ENCODE measurements around the gene MCAT. TPM values are rescaled to one million over a fixed set of nuclear protein-coding genes. Genes with fewer than 3 reads are reported as not detected.
A peak's percentile ranks its signal among the peaks of the same experiment; 100 is the strongest.

Gene MCAT
- total and polyA plus RNA-seq, 2 donors (not counting 3 experiments of a cell fraction or from before 2014, with no cell fraction given): 16.9 to 23.2 TPM

DNA sequence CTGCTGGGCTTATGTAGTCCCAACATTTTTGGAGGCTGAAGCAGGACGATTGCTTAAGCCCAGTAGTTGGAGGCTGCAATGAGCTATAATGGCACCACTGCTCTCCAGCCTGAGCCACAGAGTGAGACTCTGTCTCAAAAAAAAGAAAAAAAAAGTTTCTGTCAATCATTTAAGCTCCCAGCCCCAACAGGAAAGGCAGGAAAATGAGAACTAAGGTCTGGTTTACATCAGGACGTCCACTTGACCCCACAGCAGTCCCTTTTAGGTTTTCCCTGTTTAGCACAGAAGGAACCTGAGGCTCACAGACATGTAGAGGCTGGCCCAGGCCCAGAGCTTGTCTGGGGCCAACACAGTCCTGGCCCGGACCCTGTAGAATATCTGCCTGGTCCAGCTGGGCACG is 44.8 kb downstream of the MCAT start:
- peak; percentile 50 for FAIRE-seq
- Histone ChIP-seq H3K79me2 (ENCODE audit: control insufficient read depth, insufficient read depth, low read length) (no peaks in the 10 kb centered on the region), H4K20me1 (replicated peaks; ENCODE audit: control insufficient read depth, extremely low read depth, insufficient read depth, low read length) (no peaks in the 10 kb centered on the region), H3K4me3 (replicated peaks in 1 of 3; ENCODE audit: insufficient read depth in 1 of 3, low read depth in 1 of 3, low read length in 3 of 3) (no peak overlapping the region), H3K9ac (replicated peaks; ENCODE audit: extremely low read depth, insufficient read depth, low read length) (no peak overlapping the region), H3K9me3 (replicated peaks; ENCODE audit: control insufficient read depth, insufficient read depth, low read length) (no peaks in the 10 kb centered on the region), H3K4me2 (ENCODE audit: insufficient read depth, low read length) (no peak overlapping the region), H3K4me1 (ENCODE audit: control insufficient read depth, extremely low read depth, insufficient read depth, low read length) (peaks cover 3% of the 10 kb centered on the region), H3K27me3 (ENCODE audit: control insufficient read depth in 2 of 2, insufficient read depth in 2 of 2, low read length in 2 of 2) (no peaks in the 10 kb centered on the region), H3K9me1 (replicated peaks; ENCODE audit: control insufficient read depth, extremely low read depth, insufficient read depth, low read length) (no peaks in the 10 kb centered on the region), H3K36me3 (ENCODE audit: control insufficient read depth in 2 of 2, extremely low read depth in 1 of 2, insufficient read depth in 2 of 2, low read length in 2 of 2) (no peaks in the 10 kb centered on the region), H3K27ac (ENCODE audit: insufficient read depth, low read depth, low read length) (no peak overlapping the region), H2AFZ (ENCODE audit: low read depth, low read length) (no peak overlapping the region)
- POLR2A ChIA-PET: no interaction called here
- dilution Hi-C loops (cut with MboI; ENCODE audit: extremely low pct_ligation_motif_present, low sequenced_read_pairs) (no loop called here), intact Hi-C loops (cut with micrococcal nuclease) (no loop called here)
- BruUV-seq (replicated peaks): no TSS peak
- no peak for DNase-seq (ENCODE audit: low read depth, low spot score)
- CTCF ChIA-PET: interaction anchor here (1.2 to 1.6 kb wide), 2 partner anchors 8 to 12 kb away, joined by 4 to 11 read pairs; partner anchors contain the start of gene BIK
- TF ChIP-seq POLR2AphosphoS5 (IDR thresholded peaks at IDR 0.05; ENCODE audit: insufficient read depth, low read depth, low read length) (no peak), POLR2A (IDR thresholded peaks at IDR 0.05; ENCODE audit: low read depth, low read length) (no peak), JUN (IDR thresholded peaks at IDR 0.05; ENCODE audit: borderline replicate concordance, insufficient read depth, insufficient read length, low read depth) (no peak), GATA2 (IDR thresholded peaks at IDR 0.05; ENCODE audit: insufficient read depth, insufficient read length, low read depth, low read length) (no peak)
- TF ChIP-seq, protein P1, sequence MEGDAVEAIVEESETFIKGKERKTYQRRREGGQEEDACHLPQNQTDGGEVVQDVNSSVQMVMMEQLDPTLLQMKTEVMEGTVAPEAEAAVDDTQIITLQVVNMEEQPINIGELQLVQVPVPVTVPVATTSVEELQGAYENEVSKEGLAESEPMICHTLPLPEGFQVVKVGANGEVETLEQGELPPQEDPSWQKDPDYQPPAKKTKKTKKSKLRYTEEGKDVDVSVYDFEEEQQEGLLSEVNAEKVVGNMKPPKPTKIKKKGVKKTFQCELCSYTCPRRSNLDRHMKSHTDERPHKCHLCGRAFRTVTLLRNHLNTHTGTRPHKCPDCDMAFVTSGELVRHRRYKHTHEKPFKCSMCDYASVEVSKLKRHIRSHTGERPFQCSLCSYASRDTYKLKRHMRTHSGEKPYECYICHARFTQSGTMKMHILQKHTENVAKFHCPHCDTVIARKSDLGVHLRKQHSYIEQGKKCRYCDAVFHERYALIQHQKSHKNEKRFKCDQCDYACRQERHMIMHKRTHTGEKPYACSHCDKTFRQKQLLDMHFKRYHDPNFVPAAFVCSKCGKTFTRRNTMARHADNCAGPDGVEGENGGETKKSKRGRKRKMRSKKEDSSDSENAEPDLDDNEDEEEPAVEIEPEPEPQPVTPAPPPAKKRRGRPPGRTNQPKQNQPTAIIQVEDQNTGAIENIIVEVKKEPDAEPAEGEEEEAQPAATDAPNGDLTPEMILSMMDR (IDR thresholded peaks at IDR 0.05; ENCODE audit: extremely low read depth in 1 of 2, insufficient read depth in 1 of 2, low read depth in 1 of 2, low read length in 2 of 2): no peak
- TF ChIP-seq, protein P2, sequence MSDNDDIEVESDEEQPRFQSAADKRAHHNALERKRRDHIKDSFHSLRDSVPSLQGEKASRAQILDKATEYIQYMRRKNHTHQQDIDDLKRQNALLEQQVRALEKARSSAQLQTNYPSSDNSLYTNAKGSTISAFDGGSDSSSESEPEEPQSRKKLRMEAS (IDR thresholded peaks at IDR 0.05; ENCODE audit: insufficient read depth, insufficient read length): no peak

DNA sequence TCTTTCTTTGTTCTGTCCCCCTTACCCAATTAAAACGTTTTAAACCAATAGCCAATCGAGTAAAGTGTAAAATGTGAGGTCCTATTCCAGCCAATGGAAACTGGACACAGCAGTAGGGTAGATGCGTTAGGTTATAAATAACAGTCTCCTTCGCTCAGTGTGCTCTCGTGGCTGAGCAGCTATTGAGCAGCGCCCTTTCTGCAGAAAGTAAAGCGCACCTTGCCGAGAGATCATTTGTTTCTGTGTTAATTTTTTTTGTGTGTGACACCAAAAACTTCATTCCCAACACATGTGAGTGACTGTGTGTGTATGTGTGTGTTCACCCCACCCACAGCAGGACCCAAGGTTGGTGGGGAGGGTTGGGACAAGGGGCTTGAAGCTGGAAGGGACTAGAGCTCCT is 46.8 kb downstream of the MCAT start:
- no peaks in the 10 kb centered on the region for H3K9me1 ChIP-seq (replicated peaks; ENCODE audit: control insufficient read depth, extremely low read depth, insufficient read depth, low read length)
- dilution Hi-C loops (cut with MboI; ENCODE audit: extremely low pct_ligation_motif_present, low sequenced_read_pairs): no loop called here
- no peaks in the 10 kb centered on the region for H4K20me1 ChIP-seq (replicated peaks; ENCODE audit: control insufficient read depth, extremely low read depth, insufficient read depth, low read length)
- intact Hi-C loops (cut with micrococcal nuclease): no loop called here
- H3K27ac ChIP-seq (ENCODE audit: insufficient read depth, low read depth, low read length): no peak overlapping the region
- no peak overlapping the region for H3K4me3 ChIP-seq (replicated peaks in 1 of 3; ENCODE audit: insufficient read depth in 1 of 3, low read depth in 1 of 3, low read length in 3 of 3)
- POLR2A ChIA-PET: no interaction called here
- H3K4me2 ChIP-seq (ENCODE audit: insufficient read depth, low read length): no peak overlapping the region
- H3K36me3 ChIP-seq (ENCODE audit: control insufficient read depth in 2 of 2, extremely low read depth in 1 of 2, insufficient read depth in 2 of 2, low read length in 2 of 2): no peaks in the 10 kb centered on the region
- no peak for FAIRE-seq
- no peaks in the 10 kb centered on the region for H3K79me2 ChIP-seq (ENCODE audit: control insufficient read depth, insufficient read depth, low read length)
- H3K27me3 ChIP-seq (ENCODE audit: control insufficient read depth in 2 of 2, insufficient read depth in 2 of 2, low read length in 2 of 2): no peaks in the 10 kb centered on the region
- H3K4me1 ChIP-seq (ENCODE audit: control insufficient read depth, extremely low read depth, insufficient read depth, low read length): peaks cover 3% of the 10 kb centered on the region
- BruUV-seq (replicated peaks): no TSS peak
- H3K9ac ChIP-seq (replicated peaks; ENCODE audit: extremely low read depth, insufficient read depth, low read length): no peak overlapping the region
- TF ChIP-seq GATA2 (IDR thresholded peaks at IDR 0.05; ENCODE audit: insufficient read depth, insufficient read length, low read depth, low read length): no peak
- TF ChIP-seq POLR2A (IDR thresholded peaks at IDR 0.05; ENCODE audit: low read depth, low read length): no peak
- H3K9me3 ChIP-seq (replicated peaks; ENCODE audit: control insufficient read depth, insufficient read depth, low read length): no peaks in the 10 kb centered on the region
- CTCF ChIA-PET: no interaction called here
- no peak for DNase-seq (ENCODE audit: low read depth, low spot score)
- no peak overlapping the region for H2AFZ ChIP-seq (ENCODE audit: low read depth, low read length)

All from endothelial cell of umbilical vein (primary cell).